SH-SY5Y (cell line): ENCODE results near the gene TOP1.

Experiments used
- GATA2 ChIP-seq: IDR thresholded peaks from 2 replicates; pipeline ENCODE4 v1.6.1; 2011; ENCODE audit warnings: mild to moderate bottlenecking, low read depth, low read length
- GATA3 ChIP-seq: IDR thresholded peaks from 2 replicates; pipeline ENCODE4 v1.6.1; 2011; ENCODE audit warnings: low read depth, mild to moderate bottlenecking, low read length, moderate library complexity

The TOP1 gene

DNA sequence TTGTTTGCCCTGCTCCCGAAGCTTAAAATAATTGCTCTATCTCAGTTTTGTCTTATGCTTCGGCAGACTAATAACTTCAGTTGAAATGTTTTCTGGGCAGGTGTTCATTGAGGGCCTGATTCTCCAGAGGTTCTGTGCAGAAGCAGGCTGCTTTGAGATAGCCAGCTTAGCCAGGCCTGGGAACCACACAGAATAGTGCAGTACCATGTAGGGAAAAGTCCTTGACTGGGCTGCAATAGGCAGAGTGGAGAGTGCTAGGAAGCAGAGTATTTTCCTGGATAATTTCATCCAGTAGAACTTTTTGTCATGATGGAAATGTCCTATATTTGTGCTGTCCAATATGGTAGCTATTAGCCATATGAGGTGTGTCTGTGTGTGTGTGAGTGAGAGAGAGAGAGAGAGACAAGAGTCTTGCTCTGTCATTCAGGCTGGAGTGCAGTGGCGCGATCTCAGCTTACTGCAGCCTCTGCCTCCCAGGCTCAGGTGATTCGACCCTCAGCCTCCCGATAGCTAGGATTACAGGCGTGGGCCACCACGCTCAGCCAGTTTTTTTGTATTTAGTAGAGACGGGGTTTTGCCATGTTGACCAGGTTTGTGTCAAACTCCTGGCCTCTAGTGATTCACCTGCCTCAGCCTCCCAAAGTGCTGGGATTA lies 15.9 kb downstream of the TOP1 start:
- TF ChIP-seq GATA2 (no peak), GATA3 (no peak)

DNA sequence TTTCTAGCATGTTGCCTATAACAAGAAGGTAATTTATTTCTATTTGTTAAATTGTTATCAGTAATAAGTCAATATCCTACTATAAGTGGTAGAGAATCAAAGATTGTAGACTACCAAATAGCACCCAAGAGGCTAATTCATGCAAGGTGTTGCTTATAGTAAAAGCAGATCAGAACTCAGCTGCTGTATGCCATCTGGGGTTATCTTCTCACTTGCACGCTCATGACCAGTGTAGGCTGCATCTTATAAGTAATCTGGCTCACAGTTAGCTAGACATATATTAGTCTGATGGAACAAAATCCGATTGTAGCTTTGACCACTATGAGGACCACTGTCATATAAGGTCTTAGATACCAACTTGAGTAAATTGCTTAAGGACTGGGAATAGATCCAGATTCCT lies 17.0 kb downstream of the TOP1 start:
- TF ChIP-seq GATA2: no peak
- no peak for TF ChIP-seq GATA3

DNA sequence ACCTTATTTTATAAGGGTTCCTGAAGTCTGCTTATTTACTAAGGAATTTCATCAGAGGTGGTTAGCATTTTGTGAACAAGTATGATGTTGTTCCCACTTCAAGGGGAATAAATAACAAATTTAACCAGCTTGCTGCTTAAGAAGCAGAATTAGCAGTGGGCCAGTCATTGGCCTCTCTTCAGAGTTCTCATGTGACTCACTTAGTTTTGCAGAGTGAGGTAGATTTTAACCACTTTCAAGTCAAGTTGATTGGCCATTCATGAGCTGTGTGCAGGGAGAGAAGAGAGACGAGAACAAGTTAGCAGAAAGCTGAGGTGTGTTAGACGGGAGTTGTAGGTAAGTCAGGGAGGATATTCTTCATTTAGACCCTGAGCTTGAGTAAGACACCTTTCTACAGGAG lies 18.1 kb downstream of the TOP1 start:
- TF ChIP-seq GATA3: no peak
- TF ChIP-seq GATA2: no peak

DNA sequence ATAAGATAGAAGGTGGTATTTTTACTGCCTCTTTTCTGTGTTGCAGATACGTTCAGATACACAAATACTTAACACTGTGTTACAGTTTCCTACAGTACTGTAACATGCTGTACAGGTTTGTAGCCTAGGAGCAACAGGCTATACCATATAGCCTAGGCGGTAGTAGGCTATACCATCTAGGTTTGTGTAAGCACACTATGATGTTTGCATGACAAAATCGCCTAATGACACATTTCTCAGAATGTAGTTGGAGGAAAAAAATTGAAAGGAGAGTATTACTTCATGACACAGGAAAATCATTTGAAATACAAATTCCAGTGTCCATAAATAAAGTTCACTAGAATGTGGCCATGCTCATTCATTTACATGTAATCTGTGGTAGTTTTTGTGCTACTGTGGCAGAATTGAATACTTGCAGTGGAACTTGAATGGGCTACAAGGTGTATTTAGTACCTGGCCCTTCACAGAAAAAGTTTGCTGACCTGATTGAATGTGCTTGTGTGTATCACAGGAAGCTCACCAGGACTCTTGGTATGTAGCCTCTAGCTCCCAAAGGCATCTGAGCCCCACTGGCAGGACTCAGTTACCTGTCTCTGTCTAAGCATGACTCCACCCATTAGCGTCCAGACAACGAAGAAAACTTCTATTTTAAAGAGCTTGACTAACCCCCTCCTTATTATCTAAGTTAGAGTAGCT lies 18.8 kb downstream of the TOP1 start:
- TF ChIP-seq GATA3 (no peak), GATA2 (no peak)

DNA sequence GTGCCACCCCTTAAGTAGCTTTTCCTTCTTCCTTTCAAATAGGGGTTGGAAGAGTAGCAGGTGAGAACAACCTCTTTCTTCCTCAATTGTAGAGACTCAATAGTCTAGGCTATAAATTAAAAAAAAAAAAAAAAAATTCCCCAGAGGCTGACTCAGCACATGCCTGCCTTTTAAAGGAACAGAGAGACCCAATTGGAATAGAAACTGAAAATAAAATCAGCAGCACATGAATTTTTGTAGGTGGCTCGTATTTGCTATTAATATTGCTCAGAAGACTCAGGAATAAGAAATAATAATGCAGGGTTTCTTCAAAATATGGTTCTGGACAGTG lies 19.3 kb downstream of the TOP1 start:
- no peak for TF ChIP-seq GATA3
- no peak for TF ChIP-seq GATA2

DNA sequence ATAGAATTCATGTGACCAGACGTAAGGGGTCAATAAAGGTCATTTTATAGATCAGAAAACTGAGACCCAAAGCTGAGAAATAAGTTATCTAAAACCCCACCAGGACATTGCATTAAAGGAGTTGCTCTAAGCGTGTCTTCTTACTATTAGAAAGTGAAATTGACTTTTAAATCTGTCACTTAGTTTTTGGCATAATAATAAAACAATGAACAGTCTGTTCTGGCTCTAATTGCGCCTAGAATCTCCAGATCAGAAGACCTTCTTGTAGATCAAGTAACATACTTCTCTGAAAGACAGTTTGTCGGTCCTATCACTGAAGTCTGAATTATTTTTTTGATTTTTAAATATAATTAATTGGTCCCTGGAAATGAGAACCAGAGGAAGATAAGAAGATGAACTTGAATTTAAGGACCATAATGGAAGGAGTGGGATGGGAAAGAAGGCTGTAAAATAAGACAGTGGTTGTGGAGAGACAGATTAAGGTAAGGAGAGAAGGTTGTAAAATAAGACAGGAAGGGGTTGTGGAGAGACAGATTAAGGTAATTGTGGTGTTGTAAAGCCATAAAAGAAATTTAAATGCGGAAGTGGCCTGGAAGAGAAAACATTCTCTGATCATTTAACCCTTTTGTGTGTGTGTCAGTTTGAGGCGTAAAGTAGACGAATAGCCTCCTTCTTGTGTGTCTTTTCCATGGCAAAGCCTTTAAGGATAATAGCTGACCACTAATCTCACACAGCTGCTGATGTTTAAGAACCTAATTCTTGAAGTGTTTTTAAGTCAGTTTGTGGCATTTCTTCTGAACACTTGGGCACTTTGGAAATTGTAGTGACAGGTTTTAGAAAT lies 20.1 kb downstream of the TOP1 start:
- TF ChIP-seq GATA3: no peak
- TF ChIP-seq GATA2: no peak

DNA sequence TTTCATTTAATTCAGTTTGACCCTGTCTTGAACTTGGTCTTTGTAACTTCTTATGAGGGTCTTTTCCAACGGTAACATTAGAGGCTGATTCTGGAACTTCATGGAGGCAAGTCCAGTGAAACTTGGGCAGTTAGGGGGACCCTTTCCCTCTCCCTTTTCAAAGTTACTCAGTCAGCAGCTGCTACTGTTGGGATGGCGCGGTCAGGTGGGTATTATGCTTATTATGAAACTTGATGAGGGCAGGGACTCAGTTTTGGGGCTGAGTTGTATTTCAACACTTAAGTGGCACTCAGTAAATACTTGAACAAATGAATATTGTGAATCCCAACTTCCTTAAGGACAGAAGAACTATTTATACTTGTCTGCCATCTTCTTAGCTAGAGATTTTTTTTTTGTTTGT lies 20.8 kb downstream of the TOP1 start:
- TF ChIP-seq GATA3: no peak
- TF ChIP-seq GATA2: no peak

DNA sequence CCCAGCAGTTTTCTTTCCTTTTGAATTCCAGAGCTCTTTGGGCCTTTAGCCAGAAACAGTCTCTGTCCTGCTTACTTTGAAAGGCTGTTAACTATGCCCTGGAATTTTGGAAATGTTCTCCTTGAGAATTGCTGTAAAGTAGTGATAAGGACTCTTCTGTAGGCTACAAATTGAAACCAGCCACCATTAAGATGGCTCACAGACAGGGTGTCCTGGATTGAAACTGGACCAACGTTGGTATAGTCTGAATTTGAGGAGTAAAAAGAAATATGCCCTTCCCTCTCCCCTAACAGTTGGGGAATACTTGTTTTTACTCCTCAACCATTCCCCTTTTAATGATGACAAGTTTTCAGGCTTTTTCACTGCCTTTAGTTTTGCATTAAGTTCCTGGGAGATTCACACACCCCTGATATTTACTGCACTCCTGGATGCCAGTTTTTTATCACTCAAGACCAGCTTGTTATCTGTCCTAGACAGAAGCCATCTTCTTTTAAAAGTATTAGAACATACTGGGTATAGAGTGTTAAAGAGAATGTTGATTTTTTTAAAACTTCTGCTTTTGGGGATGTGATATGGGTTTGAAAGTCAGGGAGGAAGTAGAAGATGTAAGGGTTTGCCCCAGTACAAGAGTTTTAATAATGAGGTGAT lies 21.9 kb downstream of the TOP1 start:
- TF ChIP-seq GATA3: no peak
- no peak for TF ChIP-seq GATA2

DNA sequence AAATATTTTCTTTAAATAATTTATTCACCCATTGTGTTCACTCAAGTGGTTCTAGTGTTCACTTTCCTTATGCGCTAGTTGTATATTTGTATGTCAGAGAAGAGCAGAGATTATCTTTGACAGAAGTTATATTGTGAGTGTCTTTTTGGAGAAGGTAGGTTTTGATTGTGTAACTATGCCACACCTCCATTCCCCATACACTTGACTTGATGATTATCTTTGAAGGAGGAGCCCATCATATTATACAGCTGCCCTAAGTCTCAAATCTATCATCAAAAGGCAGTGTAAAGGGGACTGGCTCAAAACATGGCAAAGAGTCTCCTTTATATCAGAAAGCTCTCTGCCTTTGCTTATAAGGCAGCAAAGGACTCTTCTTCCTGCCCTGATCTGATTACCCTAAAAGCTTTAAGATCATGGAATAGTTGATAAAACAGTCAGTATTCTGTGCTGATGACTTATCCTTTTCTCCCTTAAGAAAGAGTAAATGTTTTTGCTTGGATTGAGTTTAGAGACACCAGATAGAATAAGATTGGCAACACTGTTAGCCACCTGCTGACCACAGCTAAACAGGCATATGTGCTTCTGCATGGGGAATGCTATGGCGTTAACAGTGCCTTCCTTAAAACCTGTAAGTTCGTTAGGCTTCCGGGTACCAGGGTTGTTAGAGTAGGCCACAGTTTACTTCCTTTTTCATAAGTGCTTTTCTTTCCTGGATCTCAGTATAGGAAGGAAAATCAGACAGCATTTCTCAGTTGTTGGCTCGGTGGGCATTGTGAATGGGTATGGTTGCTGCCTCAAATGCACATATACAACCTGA lies 22.6 kb downstream of the TOP1 start:
- TF ChIP-seq GATA3 (no peak), GATA2 (no peak)

DNA sequence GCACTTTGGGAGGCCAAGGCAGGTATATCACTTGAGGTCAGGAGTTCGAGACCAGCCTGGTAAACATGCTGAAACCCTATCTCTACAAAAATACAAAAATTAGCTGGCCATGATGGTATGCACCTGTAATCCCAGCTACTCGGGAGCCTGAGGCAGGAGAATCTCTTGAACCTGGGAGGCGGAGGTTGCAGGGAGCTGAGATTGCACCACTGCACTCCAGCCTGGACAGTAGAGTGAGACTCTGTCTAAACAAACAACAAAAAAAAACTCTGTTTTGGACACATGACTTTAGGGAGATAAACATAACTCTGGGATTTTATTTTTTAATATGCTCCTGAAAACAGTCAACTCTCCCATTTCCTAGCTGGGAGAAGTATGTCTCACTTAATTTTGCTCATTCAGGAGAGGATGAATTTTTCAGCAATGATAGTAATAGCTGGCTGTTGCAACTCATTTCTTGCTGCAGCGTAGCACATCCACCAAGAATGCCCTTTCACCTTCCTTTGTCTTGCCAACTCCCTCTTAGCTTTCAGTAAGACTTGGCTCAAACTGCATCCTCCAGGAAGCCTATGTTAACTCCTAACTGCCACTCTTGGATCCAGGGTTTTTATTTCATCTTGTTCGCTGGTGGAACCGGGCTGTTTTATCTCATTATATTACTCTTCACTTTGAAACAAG lies 24.3 kb downstream of the TOP1 start:
- TF ChIP-seq GATA3 (no peak), GATA2 (no peak)

DNA sequence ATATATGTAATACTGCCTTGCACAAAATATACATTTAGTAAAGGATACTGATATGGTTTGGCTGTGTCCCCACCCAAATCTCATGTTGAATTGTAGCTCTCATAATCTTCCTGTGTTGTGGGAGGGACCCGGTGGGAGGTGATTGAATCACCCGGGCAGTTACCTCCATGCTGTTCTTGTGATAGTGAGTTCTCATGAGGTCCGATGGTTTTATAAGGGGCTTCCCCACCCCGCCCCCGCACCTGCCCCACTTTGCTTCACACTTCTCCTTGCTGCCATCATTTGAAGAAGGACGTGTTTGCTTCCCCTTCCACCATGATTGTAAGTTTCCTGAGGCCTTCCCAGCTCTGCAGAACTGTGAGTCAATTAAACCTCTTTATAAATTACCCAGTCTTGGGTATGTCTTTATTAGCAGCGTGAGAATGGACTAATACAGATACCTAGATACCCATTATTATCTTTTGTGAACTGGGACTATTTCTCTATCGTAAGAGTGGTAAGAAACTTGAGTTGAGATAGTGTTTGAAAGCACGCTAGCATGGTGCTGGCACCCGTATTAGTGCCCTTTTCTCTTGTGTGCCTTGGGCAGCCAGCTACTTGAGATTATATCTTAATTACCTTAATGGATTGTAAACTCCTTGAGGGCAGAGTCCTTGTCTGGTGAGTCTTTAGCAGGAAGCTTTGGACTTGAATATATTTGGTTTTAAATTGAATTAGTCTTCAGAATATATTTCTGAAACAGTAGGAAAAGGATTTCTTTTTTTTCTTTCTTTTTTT lies 25.6 kb downstream of the TOP1 start:
- TF ChIP-seq GATA2 (no peak), GATA3 (no peak)

DNA sequence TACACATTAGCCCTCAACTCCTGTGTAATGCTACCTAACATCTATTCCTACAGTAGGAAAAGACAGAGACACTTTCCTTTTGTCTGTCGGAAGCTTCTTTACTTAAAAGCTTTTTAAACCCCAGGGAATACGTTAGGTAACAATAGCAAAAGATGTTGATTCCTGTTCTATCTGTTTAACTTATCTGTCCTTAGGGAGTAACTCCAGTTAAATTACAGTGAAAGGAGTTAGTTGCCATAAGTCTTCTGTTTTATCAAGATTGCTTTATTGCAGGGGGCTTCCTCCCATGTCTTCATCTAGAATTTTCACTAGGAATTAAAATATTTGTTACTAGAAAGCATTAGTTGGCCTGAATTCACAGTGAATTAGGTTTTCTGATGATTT lies 26.2 kb downstream of the TOP1 start:
- TF ChIP-seq GATA3 (no peak), GATA2 (no peak)

DNA sequence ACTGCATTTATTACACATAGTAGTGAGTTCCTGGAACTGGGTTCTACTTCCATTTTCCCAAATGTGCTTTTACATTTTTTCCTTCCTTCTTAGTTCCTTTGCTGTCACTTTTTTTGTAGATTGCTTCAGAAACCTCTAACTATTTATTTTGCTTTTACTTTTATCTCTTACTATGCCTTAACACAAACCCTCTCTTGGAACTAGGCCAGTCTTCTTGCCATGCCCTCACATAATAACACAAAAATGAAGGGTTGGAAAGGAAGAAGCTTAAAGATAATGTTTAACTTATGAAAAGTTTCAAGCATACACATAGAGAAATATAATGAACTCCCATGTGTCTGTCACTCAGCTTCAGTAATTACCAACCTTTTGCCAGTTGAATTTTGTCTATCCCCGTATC lies 27.1 kb downstream of the TOP1 start:
- TF ChIP-seq GATA2 (no peak), GATA3 (no peak)
